ENCODE results near the gene DBN1. TPM values are rescaled to one million over a fixed set of nuclear protein-coding genes. Genes with fewer than 3 reads are reported as not detected.

DBN1 gene
- total RNA-seq, 1 donor from 2014 or later, result 274 TPM

GRCh38 chr5:177429248-177430040, 44.0 kb downstream of the DBN1 start:
- DNase-seq (ENCODE audit: low spot score), result peak; percentile 55
- Mint-ChIP-seq H3K36me3 (ENCODE audit: low read depth) (peaks cover 8% of the 10 kb centered on the region), H3K4me1 (ENCODE audit: low read depth) (peaks cover 21% of the 10 kb centered on the region), H3K4me3 (ENCODE audit: unreplicated experiment) (no peak overlapping the region), H3K27ac (ENCODE audit: unreplicated experiment) (no peak overlapping the region), H3K9me3 (ENCODE audit: low read depth) (no peaks in the 10 kb centered on the region), H3K27me3 (ENCODE audit: low read depth) (no peaks in the 10 kb centered on the region)
- no peak for TF ChIP-seq CTCF (IDR thresholded peaks at IDR 0.05)

GRCh38 chr5:177428574-177429217, 44.7 kb downstream of the DBN1 start:
- no peaks in the 10 kb centered on the region for H3K27me3 Mint-ChIP-seq (ENCODE audit: low read depth)

GRCh38 chr5:177427919-177428573, 45.4 kb downstream of the DBN1 start:
- Mint-ChIP-seq H3K4me1 (ENCODE audit: low read depth) (peaks cover 21% of the 10 kb centered on the region), H3K36me3 (ENCODE audit: low read depth) (peaks cover 3% of the 10 kb centered on the region), H3K27ac (ENCODE audit: unreplicated experiment) (no peak overlapping the region), H3K9me3 (ENCODE audit: low read depth) (no peaks in the 10 kb centered on the region), H3K4me3 (ENCODE audit: unreplicated experiment) (peak overlapping the region; percentile 75), H3K27me3 (ENCODE audit: low read depth) (no peaks in the 10 kb centered on the region)
- DNase-seq (ENCODE audit: low spot score), result peak; percentile 90
- TF ChIP-seq CTCF (IDR thresholded peaks at IDR 0.05), result no peak

More at GRCh38 chr5:177428574-177429217, 44.7 kb downstream of the DBN1 start:
- no peak for TF ChIP-seq CTCF (IDR thresholded peaks at IDR 0.05)
- peak; percentile 50 for DNase-seq (ENCODE audit: low spot score)
- H3K36me3 Mint-ChIP-seq (ENCODE audit: low read depth), result peaks cover 6% of the 10 kb centered on the region
- no peaks in the 10 kb centered on the region for H3K9me3 Mint-ChIP-seq (ENCODE audit: low read depth)
- no peak overlapping the region for H3K27ac Mint-ChIP-seq (ENCODE audit: unreplicated experiment)
- H3K4me3 Mint-ChIP-seq (ENCODE audit: unreplicated experiment), result no peak overlapping the region
- H3K4me1 Mint-ChIP-seq (ENCODE audit: low read depth), result peaks cover 21% of the 10 kb centered on the region

GRCh38 chr5:177427211-177427822, 46.1 kb downstream of the DBN1 start:
- H3K4me1 Mint-ChIP-seq (ENCODE audit: low read depth), result peaks cover 21% of the 10 kb centered on the region
- peaks cover 3% of the 10 kb centered on the region for H3K36me3 Mint-ChIP-seq (ENCODE audit: low read depth)
- no peak for TF ChIP-seq CTCF (IDR thresholded peaks at IDR 0.05)
- H3K4me3 Mint-ChIP-seq (ENCODE audit: unreplicated experiment), result peak overlapping the region; percentile 75
- H3K27me3 Mint-ChIP-seq (ENCODE audit: low read depth), result no peaks in the 10 kb centered on the region
- H3K9me3 Mint-ChIP-seq (ENCODE audit: low read depth), result no peaks in the 10 kb centered on the region
- DNase-seq (ENCODE audit: low spot score), result peak; percentile 57
- H3K27ac Mint-ChIP-seq (ENCODE audit: unreplicated experiment), result peak overlapping the region; percentile 68

All from chondrocyte (in vitro differentiated cells).